IPS-11a (cell line): Measurements from ENCODE around the gene ADAMTS17.

ENCODE experiments used
- H3K4me3 ChIP-seq: one replicate; pipeline ENCODE4 v1.5.1; 2013; ENCODE audit warnings: low read depth, low read length, control low read depth

Gene ADAMTS17

DNA sequence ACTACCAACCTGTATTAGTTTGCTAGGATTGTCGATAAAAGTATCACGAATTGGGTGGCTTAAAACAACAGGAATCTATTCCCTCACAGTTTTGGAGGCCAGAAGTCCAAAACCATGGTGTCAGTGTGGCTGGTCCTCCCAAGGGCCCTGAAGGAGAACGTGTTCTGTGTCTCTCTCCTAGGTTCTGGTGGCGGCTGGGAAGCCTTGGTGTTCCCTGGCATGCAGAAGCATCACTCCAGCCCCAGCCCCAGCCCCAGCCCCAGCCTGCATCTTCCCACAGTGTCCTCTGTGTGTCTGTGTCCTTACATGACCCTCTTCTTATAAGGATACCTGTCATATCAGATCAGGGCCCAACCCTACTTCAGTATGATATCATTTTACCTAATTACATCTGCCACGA lies 336.1 kb downstream of the ADAMTS17 start:
- H3K4me3 ChIP-seq: no peak overlapping the region

GRCh38 chr15:100005013-100005412 lies 336.8 kb downstream of the ADAMTS17 start:
- no peak overlapping the region for H3K4me3 ChIP-seq

GRCh38 chr15:100002787-100003536 lies 338.8 kb downstream of the ADAMTS17 start:
- H3K4me3 ChIP-seq: no peak overlapping the region

GRCh38 chr15:100002086-100002620 lies 339.6 kb downstream of the ADAMTS17 start:
- no peak overlapping the region for H3K4me3 ChIP-seq

DNA sequence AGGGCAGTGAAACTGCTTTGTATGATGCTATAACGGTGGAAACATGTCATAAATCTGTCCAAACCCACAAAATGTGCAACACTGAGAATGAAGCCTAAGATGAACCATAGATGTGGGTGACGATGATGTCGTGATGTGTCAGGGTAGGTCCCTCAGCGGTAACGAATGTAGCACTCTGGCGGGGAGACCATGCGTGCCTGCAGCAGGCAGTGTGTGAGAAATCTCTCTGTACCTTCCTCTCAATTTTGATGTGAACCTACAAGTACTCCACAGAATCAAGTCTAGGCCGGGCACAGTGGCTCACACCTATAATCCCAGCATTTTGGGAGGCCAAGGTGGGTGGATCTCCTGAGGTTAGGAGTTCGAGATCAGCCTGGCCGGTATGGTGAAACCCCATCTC lies 340.4 kb downstream of the ADAMTS17 start:
- H3K4me3 ChIP-seq: no peak overlapping the region

DNA sequence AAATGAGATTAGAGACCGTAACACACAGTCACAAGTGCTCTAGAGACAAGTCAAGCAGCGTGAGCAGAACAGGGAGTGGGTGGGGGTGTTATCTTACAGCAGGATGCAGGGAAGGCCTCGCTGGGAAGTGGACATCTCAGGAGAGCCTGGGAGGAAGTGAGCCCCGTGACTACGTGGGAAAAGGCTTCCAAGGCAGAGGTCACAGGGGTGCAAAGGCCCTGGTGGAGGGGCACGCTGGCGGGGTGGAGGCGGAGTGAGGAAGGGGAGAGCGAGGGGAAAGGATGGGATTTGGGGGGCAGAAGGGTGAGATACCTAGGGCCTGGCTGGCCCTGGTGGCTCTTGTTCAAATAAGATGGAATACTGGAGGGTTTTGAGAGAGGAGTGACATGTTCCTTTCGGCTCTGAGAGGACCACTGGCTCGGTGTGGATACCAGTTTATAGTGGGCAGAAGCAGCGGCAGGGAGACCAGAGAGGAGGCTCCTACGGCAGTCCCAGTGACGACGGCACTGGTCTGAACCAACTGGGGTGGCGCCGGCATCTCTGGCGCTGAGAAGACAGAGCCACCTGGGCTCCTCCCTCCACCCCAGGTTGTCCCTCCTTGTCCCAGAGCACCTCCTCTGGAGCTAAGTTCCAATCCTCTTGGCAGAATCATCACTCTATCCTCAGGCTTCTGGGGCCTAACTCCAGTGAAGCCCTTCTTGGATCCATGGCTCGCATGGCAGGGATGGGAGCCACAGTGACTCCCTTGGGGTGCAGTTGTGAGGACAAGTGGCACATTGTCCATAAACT lies 342.3 kb downstream of the ADAMTS17 start:
- H3K4me3 ChIP-seq: no peak overlapping the region

- H3K4me3 ChIP-seq: no peak overlapping the region
Measured at GRCh38 chr15:99998661-99999101, 343.1 kb downstream of the ADAMTS17 start.

DNA sequence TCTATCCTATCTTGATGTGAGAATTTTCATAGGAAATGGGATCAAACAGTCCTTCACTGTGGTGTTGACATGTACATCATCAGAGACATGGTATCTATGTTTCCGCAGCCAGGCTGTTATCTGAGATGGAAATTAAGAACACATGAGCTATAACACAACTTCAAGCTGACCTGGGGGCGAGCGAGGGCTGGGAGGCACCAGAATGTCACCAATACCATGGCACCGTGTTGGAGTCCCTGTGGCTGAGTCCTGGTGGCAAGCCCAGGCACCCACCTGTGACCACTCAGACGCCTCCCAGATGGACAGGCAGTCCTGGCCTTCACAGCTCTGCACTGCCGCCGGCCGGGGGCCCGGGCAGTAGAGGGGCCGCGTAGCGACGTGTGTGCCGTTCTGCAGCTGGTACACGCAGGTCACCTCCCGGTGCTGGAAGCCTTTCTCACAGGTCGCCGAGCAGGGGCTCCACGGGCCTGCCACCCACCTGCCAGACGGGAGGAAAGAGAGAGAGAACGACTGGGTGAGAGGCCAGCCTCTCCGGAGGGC lies 344.6 kb downstream of the ADAMTS17 start:
- no peak overlapping the region for H3K4me3 ChIP-seq

- H3K4me3 ChIP-seq: no peak overlapping the region
Measured at GRCh38 chr15:99996660-99997059, 345.1 kb downstream of the ADAMTS17 start.

GRCh38 chr15:99995543-99995942 lies 346.2 kb downstream of the ADAMTS17 start:
- no peak overlapping the region for H3K4me3 ChIP-seq

DNA sequence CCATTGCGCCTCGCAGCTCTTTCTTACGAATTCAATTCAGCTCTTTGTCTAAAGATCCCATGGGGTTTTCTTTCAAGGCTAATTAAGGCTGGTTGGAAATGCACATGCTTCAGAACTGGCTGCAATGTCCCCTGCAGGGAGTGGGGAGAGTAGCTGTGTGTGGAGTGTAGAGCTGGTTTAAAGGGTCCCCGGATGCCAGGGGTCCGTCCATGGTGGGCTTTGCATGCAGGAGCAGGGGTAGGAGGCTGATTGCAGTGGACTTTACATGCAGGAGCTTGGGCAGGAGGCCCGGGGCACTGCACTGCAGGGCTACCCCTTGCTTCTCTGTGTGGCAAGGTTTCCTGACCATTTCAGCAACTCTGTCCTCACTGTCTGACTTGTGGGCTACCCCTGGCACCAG lies 346.9 kb downstream of the ADAMTS17 start:
- no peak overlapping the region for H3K4me3 ChIP-seq

- no peak overlapping the region for H3K4me3 ChIP-seq
Measured at GRCh38 chr15:99993681-99994131, 348.1 kb downstream of the ADAMTS17 start.

- H3K4me3 ChIP-seq: no peak overlapping the region
Measured at GRCh38 chr15:99993262-99993661, 348.5 kb downstream of the ADAMTS17 start.

DNA sequence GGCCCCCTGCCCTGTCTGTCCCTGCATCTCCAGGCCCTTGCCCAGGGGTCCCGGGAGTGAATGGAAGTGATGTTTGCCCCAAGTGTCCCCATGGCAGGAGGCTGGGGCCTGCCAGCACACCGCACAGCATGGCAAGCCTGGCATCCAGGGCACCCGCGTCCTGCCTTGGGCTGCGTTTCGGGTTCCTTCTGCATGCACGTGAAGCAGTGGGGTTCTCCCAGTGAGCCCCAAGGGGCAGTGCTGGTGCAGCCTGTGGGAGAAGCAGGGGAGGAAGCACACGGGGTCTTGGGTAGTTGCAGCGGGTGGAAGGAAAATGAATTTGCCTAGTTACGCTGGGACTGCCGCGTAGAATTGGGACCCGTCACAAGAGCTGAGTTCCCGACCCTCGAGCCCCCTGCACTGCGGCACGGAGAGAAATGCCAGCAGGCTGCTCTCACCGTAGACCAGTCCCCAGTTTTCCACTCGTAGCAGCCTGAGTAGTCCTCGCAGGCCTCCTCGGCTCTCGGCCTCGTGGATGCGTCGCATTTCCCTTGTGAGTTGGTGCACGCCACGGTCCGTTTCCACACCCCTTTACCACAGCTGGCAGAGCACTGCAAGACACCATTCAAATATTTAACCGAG lies 349.1 kb downstream of the ADAMTS17 start:
- no peak overlapping the region for H3K4me3 ChIP-seq

DNA sequence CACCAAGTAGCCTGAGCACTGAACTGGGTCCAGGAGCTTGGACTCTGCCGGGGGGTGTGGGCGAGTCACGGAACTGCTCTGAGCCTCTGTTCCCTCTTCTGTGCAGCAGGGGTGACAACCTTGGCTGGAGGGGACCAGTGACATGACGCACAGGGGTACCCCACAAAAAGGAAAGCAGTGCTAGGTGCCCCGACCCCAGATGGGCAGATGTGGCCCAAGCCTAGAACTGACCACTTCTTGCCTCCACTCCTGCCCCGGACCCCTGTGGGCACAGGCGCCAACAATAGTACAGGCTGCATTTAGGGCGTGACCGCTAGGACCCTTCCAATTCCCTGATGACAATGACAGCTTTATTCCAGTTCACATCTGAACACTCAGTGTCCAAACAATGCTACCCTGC lies 352.7 kb downstream of the ADAMTS17 start:
- H3K4me3 ChIP-seq: no peak overlapping the region

GRCh38 chr15:99987701-99988100 lies 354.1 kb downstream of the ADAMTS17 start:
- H3K4me3 ChIP-seq: no peak overlapping the region

- no peak overlapping the region for H3K4me3 ChIP-seq
Measured at GRCh38 chr15:99987119-99987506, 354.7 kb downstream of the ADAMTS17 start.

GRCh38 chr15:99986297-99987118 lies 355.3 kb downstream of the ADAMTS17 start:
- H3K4me3 ChIP-seq: no peak overlapping the region

GRCh38 chr15:99985878-99986277 lies 355.9 kb downstream of the ADAMTS17 start:
- H3K4me3 ChIP-seq: no peak overlapping the region

- H3K4me3 ChIP-seq: no peak overlapping the region
Measured at GRCh38 chr15:99984491-99985243, 357.1 kb downstream of the ADAMTS17 start.
